Measurements from ENCODE around the gene ALKBH5. TPM values are rescaled to one million over a fixed set of nuclear protein-coding genes. Genes with fewer than 3 reads are reported as not detected.

Gene ALKBH5
- total RNA-seq, 1 donor from 2014 or later, result 104 TPM

GRCh38 chr17:18182110-18182977, 1.3 kb upstream of the ALKBH5 start:
- DNase-seq (ENCODE audit: low read depth, low spot score), result no peak
- H3K27ac Mint-ChIP-seq (ENCODE audit: unreplicated experiment), result peak overlapping the region; percentile 99
- peaks cover 2% of the 10 kb centered on the region for H3K36me3 Mint-ChIP-seq (ENCODE audit: low read depth)
- H3K9me3 Mint-ChIP-seq, result no peaks in the 10 kb centered on the region
- no peak for TF ChIP-seq CTCF (conservative IDR thresholded peaks at IDR 0.05)
- peaks cover 49% of the 10 kb centered on the region for H3K4me1 Mint-ChIP-seq
- H3K4me3 Mint-ChIP-seq, result peak overlapping the region; percentile 98
- H3K27me3 Mint-ChIP-seq (ENCODE audit: low read depth), result peaks cover 3% of the 10 kb centered on the region

GRCh38 chr17:18182978-18183333, 672 bp upstream of the ALKBH5 start:
- Mint-ChIP-seq H3K27me3 (ENCODE audit: low read depth) (peaks cover 3% of the 10 kb centered on the region), H3K36me3 (ENCODE audit: low read depth) (peaks cover 2% of the 10 kb centered on the region), H3K27ac (ENCODE audit: unreplicated experiment) (peak overlapping the region; percentile 99), H3K4me1 (peaks cover 51% of the 10 kb centered on the region), H3K9me3 (no peaks in the 10 kb centered on the region), H3K4me3 (peak overlapping the region; percentile 98)
- DNase-seq (ENCODE audit: low read depth, low spot score), result peak; percentile 65
- TF ChIP-seq CTCF (conservative IDR thresholded peaks at IDR 0.05), result no peak

- DNase-seq (ENCODE audit: low read depth, low spot score), result no peak
- TF ChIP-seq CTCF (conservative IDR thresholded peaks at IDR 0.05), result no peak
These were observed 759 bp downstream of the ALKBH5 start for GRCh38 chr17:18184143-18185031.

DNA sequence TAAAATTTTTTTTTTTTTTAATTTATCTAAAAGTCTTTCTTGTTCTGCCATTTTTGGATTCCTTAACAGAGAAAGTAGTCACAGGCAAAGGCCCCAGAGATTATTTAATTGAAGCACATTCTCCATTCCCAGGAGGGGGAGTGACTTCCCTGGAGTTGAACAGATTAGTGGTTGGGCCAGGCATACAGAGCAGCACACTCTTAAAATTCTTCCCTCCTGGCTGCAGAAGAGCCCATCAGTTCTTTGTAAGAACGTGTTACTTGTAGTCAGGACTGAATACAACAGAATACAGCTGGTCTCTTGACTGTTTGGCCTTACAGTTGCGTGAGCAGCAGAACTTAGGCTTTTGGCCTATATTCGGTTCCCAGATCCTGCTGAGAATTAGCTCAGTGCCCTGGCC, 1.8 kb downstream of the ALKBH5 start:
- peaks cover 11% of the 10 kb centered on the region for H3K36me3 Mint-ChIP-seq (ENCODE audit: low read depth)
- peaks cover 3% of the 10 kb centered on the region for H3K27me3 Mint-ChIP-seq (ENCODE audit: low read depth)
- no peak overlapping the region for H3K27ac Mint-ChIP-seq (ENCODE audit: unreplicated experiment)
- no peak for DNase-seq (ENCODE audit: low read depth, low spot score)
- H3K9me3 Mint-ChIP-seq, result no peaks in the 10 kb centered on the region
- H3K4me1 Mint-ChIP-seq, result peaks cover 61% of the 10 kb centered on the region
- no peak for TF ChIP-seq CTCF (conservative IDR thresholded peaks at IDR 0.05)
- peak overlapping the region; percentile 98 for H3K4me3 Mint-ChIP-seq

More at GRCh38 chr17:18184143-18185031, 759 bp downstream of the ALKBH5 start:
- H3K4me1 Mint-ChIP-seq, result peaks cover 58% of the 10 kb centered on the region
- no peaks in the 10 kb centered on the region for H3K9me3 Mint-ChIP-seq
- H3K36me3 Mint-ChIP-seq (ENCODE audit: low read depth), result peaks cover 7% of the 10 kb centered on the region
- H3K4me3 Mint-ChIP-seq, result peak overlapping the region; percentile 98
- peak overlapping the region; percentile 81 for H3K27ac Mint-ChIP-seq (ENCODE audit: unreplicated experiment)
- H3K27me3 Mint-ChIP-seq (ENCODE audit: low read depth), result peaks cover 3% of the 10 kb centered on the region

DNA sequence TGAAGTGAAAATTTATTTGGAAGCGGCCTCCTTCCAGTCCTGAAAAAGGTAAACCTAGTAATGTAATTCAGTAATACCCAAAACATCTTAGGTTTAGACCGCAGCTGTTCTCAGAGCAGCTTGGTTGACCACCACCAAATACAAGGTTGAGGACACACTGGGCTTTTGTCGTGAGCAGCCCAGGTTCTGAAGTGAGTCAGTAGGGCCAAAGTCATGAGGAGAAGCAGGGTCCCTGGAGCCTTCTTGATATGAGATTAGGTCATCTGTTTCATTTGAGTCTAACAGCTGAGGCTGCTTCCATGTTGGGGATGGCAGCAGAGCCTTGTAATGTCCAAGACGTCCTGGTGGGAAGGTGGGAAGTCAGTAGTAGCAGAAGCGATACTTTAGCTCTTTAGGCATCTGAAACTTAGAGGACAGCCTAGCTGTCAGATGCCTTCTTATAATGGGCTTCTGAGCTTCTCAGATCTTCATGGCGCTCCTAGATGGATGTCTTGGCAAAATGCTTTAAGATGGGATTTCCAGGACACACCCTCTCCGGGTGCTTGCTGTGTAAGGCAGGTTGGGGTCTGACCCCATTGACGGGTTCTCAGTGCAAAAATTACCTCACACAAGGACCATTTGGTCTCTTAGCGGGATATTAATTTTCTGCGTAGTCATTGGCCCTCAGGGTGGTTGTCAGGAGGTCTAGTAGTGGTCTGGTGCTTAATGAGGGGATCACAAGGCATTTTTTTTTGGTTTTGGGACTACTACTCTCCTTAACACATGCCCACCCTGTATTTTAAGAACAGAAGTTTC, 2.4 kb downstream of the ALKBH5 start:
- H3K9me3 Mint-ChIP-seq, result no peaks in the 10 kb centered on the region
- H3K36me3 Mint-ChIP-seq (ENCODE audit: low read depth), result peaks cover 11% of the 10 kb centered on the region
- no peak for DNase-seq (ENCODE audit: low read depth, low spot score)
- H3K4me3 Mint-ChIP-seq, result peak overlapping the region; percentile 98
- no peak overlapping the region for H3K27ac Mint-ChIP-seq (ENCODE audit: unreplicated experiment)
- TF ChIP-seq CTCF (conservative IDR thresholded peaks at IDR 0.05), result no peak
- peaks cover 67% of the 10 kb centered on the region for H3K4me1 Mint-ChIP-seq
- H3K27me3 Mint-ChIP-seq (ENCODE audit: low read depth), result peaks cover 3% of the 10 kb centered on the region

Measured in neural crest cell (in vitro differentiated cells).